Renal pelvis (tissue), 4 donors: ENCODE measurements around the gene EHD4. TPM values are rescaled to one million over a fixed set of nuclear protein-coding genes. Genes with fewer than 3 reads are reported as not detected.

ENCODE experiments used
- DNase-seq: peaks from one replicate; pipeline ENCODE4 v3.0.0-alpha.2; 2013
- polyA plus RNA-seq, 3 donors: library from polyadenylated mRNA; unstranded; fragments of 120-200 nt; gene quantifications; one replicate each; pipeline ENCODE4 v1.2.1, GENCODE V29; 2013; ENCODE audit not compliant: insufficient read length in 3 of 3

EHD4 gene
- polyA plus RNA-seq, 3 donors: 16.8 to 18.7 (median 17.5) TPM

- DNase-seq: no peak
Measured at GRCh38 chr15:41939986-41940385, 32.4 kb downstream of the EHD4 start.

DNA sequence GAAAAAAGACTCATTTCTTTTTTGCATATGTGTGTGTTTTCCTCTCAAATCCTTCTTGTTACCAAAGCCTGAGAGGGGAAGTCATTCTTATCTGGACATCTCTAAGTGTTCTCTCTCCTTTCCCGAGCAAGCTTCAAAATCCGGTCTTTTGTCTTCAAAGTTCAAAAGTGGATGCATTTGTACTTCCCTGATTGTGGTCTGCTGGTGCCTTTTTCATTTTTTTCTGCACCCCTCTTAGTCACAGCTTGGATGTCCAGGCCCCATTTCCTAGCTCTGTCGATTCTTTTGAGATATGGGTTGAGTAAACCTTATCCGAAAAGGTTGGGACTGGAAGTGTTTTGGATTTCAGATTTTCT, 34.8 kb downstream of the EHD4 start:
- no peak for DNase-seq

DNA sequence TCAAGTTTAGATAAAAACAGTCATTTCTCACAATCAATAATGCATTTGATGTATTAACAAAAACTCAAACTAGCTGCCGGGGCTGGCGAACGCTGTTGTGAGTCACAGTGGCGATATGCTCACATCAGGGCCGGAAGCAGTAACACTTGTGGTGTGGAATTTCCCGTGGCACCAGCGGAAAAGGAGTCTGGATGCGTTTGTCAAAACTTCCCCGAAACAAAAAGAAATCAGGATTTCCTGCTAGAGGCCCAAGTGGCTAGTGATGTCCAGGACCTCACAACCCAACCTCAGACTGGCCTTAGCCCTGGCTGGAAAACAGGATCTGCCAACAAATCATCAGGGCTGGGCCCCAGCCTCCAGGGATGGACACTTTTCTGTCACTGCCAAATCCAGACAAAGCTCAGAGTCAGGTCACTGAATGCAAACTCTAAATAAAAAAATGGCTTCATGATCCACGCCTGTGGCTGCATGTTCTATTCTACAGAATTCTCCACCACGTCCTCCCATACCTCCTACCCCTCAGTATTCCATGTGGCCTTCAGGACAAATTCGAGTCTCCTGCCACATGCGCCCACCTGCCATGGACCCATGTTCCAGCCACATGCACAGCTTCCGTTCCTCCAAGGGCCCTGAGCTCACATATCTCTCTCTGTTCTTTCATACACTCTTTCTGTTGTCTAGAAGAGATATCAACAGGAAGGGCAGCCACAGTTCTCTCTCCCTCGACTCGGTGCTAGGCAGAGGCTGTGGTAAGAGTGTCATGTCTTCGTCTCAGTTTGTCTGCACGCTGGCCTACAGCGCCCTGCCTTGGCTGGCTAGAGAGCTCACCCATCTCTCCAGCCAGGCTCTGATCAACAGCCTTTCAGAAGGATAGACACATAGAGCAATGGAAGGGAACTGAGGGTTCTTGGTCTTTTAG, 35.4 kb downstream of the EHD4 start:
- DNase-seq: no peak

DNA sequence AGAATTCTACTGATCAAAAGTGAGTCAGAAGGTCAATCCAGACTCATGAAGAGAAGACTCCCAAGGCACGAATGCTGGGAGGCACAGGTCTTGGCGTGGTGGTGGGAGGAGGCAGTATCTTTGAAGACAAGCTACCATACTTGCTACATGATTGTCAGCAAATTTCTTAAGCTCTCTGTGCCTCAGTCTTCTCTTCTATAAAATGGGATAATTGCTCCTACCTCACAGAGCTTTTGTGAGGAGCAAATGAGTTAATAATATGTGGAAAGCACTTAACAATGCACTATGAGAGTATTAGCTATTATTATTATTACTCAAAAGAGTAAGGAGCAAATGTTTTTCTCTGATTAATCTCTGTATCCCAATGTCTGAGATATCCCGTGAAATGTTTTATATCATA, 36.2 kb downstream of the EHD4 start:
- DNase-seq: no peak

DNA sequence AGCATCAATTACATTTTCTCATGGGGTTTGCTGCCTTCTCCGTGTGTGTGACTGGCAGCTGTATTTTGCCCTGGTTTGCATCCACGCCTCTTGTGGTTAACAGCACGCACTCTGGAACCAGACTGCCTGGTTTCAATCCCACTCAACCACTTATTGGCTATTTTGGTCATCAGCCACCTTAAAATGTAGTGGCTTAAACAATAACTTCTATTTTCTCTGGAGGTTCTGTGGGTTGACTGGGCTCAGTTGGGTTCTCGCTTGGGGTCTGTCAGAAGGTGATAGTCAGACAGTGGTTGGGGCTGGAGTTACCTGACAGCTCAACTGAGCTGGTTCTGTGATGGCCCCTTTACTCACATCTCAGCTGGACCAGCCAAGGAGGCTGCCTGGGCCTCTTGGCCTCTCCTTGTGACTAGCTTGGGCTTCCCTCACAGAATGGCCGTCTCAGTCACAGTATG, 36.8 kb downstream of the EHD4 start:
- no peak for DNase-seq

DNA sequence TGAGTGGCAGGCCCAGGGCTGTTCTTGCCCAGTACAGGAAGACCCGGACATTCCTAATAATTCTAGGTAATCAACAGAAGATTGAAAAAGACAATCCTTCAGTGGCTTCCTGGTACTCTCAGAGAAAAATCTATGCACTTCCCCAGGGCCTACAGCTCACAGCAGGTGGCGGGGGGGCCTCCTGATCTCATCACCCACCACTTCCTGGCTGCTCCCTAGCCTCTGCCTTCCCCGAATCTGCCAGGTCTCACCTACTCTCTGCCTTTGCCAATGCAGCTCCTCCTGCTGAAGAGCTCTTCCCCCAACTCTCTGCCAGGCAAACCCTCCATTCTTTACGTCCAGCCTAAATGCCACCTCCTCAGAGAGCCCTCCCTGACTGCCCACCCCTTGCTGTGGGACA, 37.5 kb downstream of the EHD4 start:
- DNase-seq: no peak

- no peak for DNase-seq
Measured at GRCh38 chr15:41933771-41934170, 38.6 kb downstream of the EHD4 start.

- DNase-seq: no peak
Measured at GRCh38 chr15:41933326-41933725, 39.0 kb downstream of the EHD4 start.

GRCh38 chr15:41932511-41933289, 39.7 kb downstream of the EHD4 start:
- no peak for DNase-seq

- DNase-seq: no peak
Measured at GRCh38 chr15:41932101-41932500, 40.3 kb downstream of the EHD4 start.

GRCh38 chr15:41930867-41931222, 41.5 kb downstream of the EHD4 start:
- no peak for DNase-seq

GRCh38 chr15:41930221-41930866, 42.0 kb downstream of the EHD4 start:
- no peak for DNase-seq

DNA sequence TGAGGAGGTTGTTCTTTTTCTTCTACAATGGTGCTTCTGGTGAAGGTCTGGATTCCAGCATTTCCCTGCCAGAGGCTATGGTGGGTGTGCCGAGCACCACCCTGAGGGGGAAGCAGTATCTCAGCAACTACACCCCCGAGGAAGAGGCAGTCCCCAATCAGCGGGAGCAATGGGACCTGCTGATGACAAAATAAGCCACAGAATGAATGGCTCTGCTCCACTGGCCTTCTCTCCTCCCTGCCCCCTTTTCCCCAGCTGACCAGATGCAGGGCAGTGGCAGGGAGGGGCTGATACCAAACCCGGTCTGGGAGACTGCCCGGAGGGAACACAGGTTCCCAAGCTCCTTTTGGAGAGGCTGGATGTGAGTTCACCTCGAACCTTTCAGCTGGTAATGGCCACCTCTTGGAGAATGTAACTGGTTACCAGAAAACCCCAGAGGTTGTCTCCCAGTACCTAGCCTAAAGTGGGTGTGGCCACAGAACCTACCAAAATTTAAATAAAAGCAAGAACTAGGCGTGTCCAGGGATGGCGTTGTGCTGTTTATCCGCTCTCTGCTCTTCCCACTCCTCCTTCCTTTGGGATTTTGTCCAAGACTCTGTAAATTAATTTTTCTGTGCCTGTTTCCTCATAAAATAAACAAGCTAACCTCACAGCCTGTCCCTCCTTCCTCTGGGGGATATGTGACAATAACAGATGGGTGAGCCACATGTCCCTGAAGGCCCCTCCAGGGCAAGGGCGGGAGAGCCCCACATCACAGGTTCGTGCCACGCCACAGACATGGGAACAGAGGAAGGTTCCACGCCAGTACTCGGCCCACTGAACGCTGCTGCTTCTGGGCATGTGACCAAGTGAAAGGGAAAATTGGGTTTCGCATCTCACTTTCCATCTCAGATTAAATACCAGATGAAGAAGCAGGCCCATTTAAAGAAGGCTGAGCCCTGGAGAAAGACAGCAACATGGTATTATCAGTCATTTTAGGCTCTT, 43.4 kb downstream of the EHD4 start:
- DNase-seq: no peak

DNA sequence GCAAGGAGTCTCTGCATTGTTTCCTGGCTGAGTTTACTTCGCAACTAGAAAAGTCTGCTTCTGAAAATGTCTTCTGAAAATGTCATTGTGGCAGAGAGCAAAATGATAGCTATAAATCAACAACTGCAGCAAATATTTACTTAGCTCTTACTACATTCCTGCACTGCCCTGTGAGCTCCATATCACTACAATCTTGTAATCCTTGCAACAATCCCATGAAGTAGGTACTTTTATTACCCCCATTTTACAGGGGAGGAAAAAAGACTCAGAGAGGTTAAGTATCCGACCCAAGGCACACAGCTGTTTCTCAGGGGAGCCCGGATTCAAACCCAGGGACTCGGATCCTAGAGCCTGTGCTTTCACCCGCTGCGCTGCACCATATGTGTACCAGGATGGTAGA, 44.3 kb downstream of the EHD4 start:
- no peak for DNase-seq

GRCh38 chr15:41927536-41927935, 44.8 kb downstream of the EHD4 start:
- DNase-seq: no peak

- no peak for DNase-seq
Measured at GRCh38 chr15:41926185-41927056, 45.9 kb downstream of the EHD4 start.

DNA sequence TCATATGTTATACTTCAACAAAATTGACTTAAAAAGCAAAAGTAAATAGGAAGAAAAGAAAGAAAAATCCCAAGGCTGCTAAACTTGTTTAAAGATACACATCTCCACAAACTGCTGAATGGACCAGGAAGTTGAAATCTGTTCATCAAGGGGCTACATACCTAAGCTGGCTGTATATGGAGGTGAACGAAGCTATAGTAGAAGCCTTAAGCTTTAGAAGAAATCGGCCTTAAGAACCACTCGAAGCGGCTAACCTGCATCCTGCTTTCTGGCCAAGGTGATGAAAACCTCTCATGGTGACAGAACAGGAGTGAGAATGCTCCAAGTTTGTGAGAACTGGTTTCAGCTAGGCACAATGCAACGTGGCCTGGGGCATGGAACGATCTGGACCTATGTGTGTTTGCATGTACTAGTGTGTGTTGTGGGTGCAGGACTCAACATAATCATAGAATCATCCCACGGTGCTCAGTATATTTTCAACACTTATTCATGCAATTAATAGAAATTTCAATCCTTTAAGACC, 47.2 kb downstream of the EHD4 start:
- DNase-seq: no peak

DNA sequence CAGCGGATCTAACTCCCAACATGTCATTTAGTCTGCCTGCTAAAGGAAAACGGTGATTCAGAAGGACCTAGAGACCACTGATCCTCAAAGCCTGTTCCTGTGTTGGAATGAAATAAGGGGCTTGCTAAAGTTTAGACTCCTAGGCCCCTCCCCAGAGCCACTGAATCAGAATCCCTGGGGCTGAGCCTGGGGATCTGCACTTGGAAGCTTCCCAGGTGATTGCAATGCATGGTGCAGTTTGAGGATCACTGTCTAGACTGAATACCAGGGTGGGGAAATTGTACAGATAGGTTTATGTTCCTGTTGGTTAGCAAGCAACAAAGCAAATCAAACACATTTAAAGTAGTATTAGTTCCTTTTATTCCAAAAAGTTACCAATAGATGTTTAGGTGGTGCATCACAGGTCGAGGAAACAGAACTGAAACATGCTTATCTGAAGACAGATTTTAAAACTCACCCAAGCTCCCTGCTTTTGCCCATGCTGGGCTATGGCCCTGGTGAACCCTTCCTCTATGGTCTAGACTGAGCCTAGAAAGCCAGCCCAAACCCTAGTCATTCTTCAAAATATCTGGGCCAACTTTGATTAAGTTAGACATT, 48.9 kb downstream of the EHD4 start:
- DNase-seq: no peak

- no peak for DNase-seq
Measured at GRCh38 chr15:41922353-41922752, 50.0 kb downstream of the EHD4 start.

DNA sequence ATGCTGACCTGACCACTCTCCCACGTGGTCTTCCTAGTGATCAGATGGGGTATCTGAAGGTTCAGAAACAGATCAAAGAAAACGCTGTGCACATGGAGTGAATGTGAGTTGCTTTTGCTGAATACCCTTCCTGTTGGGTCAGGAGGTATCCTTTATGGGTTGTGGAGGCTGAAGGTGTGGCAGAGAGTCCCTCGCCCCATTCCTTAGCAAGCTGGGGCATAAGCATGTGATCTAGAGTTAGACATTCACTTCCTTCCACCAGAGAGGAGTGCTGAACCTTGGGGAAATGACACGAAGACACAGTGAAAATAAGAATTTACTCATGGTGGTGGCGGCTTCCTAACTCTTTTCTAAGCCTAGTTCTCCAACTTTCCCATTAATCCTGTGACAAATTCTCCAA, 50.7 kb downstream of the EHD4 start:
- DNase-seq: no peak
